ENCODE measurements around the gene PARD3. TPM values are rescaled to one million over a fixed set of nuclear protein-coding genes. Genes with fewer than 3 reads are reported as not detected.

PARD3 gene
- total RNA-seq, 1 experiment from 2014 or later = 46.3 TPM

DNA sequence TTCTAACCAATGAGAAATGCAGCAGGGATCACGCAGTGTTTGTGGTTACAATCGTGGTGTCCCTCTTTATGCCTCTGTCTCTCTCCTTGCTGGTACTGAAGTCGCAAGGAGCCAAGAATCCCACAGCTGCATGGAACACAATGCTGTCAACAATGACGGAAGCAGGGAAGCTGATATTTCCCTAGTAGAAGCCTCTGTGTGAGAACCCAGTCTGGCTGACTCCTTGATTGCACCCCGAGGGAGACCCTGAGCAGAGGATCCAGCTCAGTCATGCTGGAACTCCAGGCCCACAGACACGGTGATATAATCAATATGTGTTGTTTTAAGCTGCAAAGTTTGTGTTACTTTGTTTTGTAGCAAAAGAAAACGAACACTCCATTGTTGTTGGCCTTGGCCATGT lies 677.9 kb downstream of the PARD3 start:
- Histone ChIP-seq H3K4me3 (replicated peaks in 1 of 2; ENCODE audit: low read depth in 1 of 2, low read length in 2 of 2) (no peak overlapping the region), H3K4me1 (ENCODE audit: control insufficient read depth in 1 of 2, insufficient read depth in 2 of 2, low read length in 2 of 2) (no peaks in the 10 kb centered on the region), H3K36me3 (ENCODE audit: control insufficient read depth in 1 of 2, insufficient read depth in 2 of 2, low read length in 2 of 2) (no peaks in the 10 kb centered on the region), H3K79me2 (ENCODE audit: insufficient read depth, low read length) (no peaks in the 10 kb centered on the region), H2AFZ (ENCODE audit: low read depth, low read length, poor library complexity, severe bottlenecking) (no peak overlapping the region), H3K27me3 (ENCODE audit: insufficient read depth, low read length) (no peaks in the 10 kb centered on the region), H3K9me2 (ENCODE audit: insufficient read depth) (no peaks in the 10 kb centered on the region), H3K9ac (ENCODE audit: low read length) (no peak overlapping the region), H3K4me2 (ENCODE audit: low read length) (no peak overlapping the region), H4K20me1 (ENCODE audit: insufficient read depth) (no peaks in the 10 kb centered on the region), H3K9me3 (ENCODE audit: control insufficient read depth in 1 of 2, insufficient read depth in 1 of 2, low read depth in 1 of 2, low read length in 2 of 2) (no peaks in the 10 kb centered on the region), H3K27ac (ENCODE audit: low read depth, low read length) (no peak overlapping the region)
- RAD21 ChIA-PET (ENCODE audit: low non-redundant PET in 1 of 2, low total read pairs in 2 of 2, uncharacterized antibody in 2 of 2, unreplicated experiment in 2 of 2) = no interaction called here
- ATAC-seq (no peak), DNase-seq (ENCODE audit: low read depth, low spot score) (no peak)
- intact Hi-C loops (cut with micrococcal nuclease) = no loop called here
- no TSS peak for BruUV-seq (replicated peaks)
- CTCF ChIA-PET = no interaction called here
- POLR2A ChIA-PET = no interaction called here
- TF ChIP-seq JUND (IDR thresholded peaks at IDR 0.05) (no peak), SP1 (IDR thresholded peaks at IDR 0.05; ENCODE audit: low read depth) (no peak), CBX3 (IDR thresholded peaks at IDR 0.05; ENCODE audit: low read depth) (no peak), POLR2A (IDR thresholded peaks at IDR 0.05; ENCODE audit: borderline replicate concordance, extremely low read depth, insufficient read depth, insufficient read length) (no peak), EZH2 (IDR thresholded peaks at IDR 0.05) (no peak), ZNF274 (IDR thresholded peaks at IDR 0.05; ENCODE audit: low read depth, low read length) (no peak), SRF (IDR thresholded peaks at IDR 0.05; ENCODE audit: low read depth) (no peak), ZFX (IDR thresholded peaks at IDR 0.05) (no peak), POLR2AphosphoS5 (IDR thresholded peaks at IDR 0.05; ENCODE audit: low read depth, low read length) (no peak), YY1 (IDR thresholded peaks at IDR 0.05; ENCODE audit: extremely low read depth, insufficient replicate concordance, low read depth, low read length) (no peak), TCF7L2 (IDR thresholded peaks at IDR 0.05; ENCODE audit: borderline replicate concordance, extremely low read depth, insufficient read depth, insufficient read length) (no peak), ELF1 (IDR thresholded peaks at IDR 0.05; ENCODE audit: borderline replicate concordance, low read depth) (no peak), CEBPB (IDR thresholded peaks at IDR 0.05; ENCODE audit: low read depth) (no peak)
- TF ChIP-seq, protein P1, sequence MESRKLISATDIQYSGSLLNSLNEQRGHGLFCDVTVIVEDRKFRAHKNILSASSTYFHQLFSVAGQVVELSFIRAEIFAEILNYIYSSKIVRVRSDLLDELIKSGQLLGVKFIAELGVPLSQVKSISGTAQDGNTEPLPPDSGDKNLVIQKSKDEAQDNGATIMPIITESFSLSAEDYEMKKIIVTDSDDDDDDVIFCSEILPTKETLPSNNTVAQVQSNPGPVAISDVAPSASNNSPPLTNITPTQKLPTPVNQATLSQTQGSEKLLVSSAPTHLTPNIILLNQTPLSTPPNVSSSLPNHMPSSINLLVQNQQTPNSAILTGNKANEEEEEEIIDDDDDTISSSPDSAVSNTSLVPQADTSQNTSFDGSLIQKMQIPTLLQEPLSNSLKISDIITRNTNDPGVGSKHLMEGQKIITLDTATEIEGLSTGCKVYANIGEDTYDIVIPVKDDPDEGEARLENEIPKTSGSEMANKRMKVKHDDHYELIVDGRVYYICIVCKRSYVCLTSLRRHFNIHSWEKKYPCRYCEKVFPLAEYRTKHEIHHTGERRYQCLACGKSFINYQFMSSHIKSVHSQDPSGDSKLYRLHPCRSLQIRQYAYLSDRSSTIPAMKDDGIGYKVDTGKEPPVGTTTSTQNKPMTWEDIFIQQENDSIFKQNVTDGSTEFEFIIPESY (IDR thresholded peaks at IDR 0.05; ENCODE audit: extremely low read depth, insufficient replicate concordance, low read length) = no peak
- TF ChIP-seq, protein P2, sequence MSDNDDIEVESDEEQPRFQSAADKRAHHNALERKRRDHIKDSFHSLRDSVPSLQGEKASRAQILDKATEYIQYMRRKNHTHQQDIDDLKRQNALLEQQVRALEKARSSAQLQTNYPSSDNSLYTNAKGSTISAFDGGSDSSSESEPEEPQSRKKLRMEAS (IDR thresholded peaks at IDR 0.05) = no peak
- TF ChIP-seq, protein P3, sequence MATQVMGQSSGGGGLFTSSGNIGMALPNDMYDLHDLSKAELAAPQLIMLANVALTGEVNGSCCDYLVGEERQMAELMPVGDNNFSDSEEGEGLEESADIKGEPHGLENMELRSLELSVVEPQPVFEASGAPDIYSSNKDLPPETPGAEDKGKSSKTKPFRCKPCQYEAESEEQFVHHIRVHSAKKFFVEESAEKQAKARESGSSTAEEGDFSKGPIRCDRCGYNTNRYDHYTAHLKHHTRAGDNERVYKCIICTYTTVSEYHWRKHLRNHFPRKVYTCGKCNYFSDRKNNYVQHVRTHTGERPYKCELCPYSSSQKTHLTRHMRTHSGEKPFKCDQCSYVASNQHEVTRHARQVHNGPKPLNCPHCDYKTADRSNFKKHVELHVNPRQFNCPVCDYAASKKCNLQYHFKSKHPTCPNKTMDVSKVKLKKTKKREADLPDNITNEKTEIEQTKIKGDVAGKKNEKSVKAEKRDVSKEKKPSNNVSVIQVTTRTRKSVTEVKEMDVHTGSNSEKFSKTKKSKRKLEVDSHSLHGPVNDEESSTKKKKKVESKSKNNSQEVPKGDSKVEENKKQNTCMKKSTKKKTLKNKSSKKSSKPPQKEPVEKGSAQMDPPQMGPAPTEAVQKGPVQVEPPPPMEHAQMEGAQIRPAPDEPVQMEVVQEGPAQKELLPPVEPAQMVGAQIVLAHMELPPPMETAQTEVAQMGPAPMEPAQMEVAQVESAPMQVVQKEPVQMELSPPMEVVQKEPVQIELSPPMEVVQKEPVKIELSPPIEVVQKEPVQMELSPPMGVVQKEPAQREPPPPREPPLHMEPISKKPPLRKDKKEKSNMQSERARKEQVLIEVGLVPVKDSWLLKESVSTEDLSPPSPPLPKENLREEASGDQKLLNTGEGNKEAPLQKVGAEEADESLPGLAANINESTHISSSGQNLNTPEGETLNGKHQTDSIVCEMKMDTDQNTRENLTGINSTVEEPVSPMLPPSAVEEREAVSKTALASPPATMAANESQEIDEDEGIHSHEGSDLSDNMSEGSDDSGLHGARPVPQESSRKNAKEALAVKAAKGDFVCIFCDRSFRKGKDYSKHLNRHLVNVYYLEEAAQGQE (IDR thresholded peaks at IDR 0.05; ENCODE audit: low read depth) = no peak
- TF ChIP-seq, protein P4, sequence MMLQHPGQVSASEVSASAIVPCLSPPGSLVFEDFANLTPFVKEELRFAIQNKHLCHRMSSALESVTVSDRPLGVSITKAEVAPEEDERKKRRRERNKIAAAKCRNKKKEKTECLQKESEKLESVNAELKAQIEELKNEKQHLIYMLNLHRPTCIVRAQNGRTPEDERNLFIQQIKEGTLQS (IDR thresholded peaks at IDR 0.05) = no peak
- TF ChIP-seq, protein P5, sequence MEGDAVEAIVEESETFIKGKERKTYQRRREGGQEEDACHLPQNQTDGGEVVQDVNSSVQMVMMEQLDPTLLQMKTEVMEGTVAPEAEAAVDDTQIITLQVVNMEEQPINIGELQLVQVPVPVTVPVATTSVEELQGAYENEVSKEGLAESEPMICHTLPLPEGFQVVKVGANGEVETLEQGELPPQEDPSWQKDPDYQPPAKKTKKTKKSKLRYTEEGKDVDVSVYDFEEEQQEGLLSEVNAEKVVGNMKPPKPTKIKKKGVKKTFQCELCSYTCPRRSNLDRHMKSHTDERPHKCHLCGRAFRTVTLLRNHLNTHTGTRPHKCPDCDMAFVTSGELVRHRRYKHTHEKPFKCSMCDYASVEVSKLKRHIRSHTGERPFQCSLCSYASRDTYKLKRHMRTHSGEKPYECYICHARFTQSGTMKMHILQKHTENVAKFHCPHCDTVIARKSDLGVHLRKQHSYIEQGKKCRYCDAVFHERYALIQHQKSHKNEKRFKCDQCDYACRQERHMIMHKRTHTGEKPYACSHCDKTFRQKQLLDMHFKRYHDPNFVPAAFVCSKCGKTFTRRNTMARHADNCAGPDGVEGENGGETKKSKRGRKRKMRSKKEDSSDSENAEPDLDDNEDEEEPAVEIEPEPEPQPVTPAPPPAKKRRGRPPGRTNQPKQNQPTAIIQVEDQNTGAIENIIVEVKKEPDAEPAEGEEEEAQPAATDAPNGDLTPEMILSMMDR (IDR thresholded peaks at IDR 0.05 in 2 of 3, conservative IDR thresholded peaks at IDR 0.05 in 1 of 3; ENCODE audit: borderline replicate concordance in 1 of 3, insufficient read depth in 1 of 3, low read depth in 2 of 3, low read length in 2 of 3) = no peak

All from HCT116 (cell line).